Suppressor macrophage treated with lipopolysaccharide for 1 hour (primary cell): ENCODE data around the gene MTHFD2L.

Experiments used
- DNase-seq, 3 donors: peaks; one replicate each; pipeline ENCODE4 v3.0.0-alpha.2; 2020 to 2022

The MTHFD2L gene

DNA sequence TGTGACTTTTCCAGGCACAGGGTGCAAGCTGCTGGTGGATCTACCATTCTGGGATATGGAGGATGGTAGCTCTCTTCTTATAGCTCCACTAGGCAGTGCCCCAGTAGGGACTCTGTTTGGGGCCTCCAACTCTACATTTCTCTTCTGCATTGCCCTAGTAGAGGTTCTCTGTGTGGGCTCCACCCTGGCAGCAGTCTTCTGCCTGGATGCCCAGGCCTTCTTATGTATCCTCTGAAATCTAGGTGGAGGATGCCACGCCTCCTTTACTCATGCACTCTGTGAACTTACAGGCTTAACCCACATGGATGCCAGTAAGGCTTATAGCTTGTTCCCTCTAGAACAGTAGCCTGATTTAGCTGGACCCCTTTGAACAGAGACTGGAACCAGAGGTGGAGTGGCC lies 186.1 kb downstream of the MTHFD2L start:
- no peak for DNase-seq
